Astrocyte (in vitro differentiated cells and primary cell): ENCODE results near the gene CHMP4B.

ENCODE experiments used
- CTCF ChIP-seq: IDR thresholded peaks from 2 replicates; pipeline ENCODE4 v1.5.1; 2011; ENCODE audit warnings: low read depth, mild to moderate bottlenecking, inconsistent platforms, low read length, moderate library complexity; ENCODE audit not compliant: insufficient read depth
- EZH2 ChIP-seq: IDR thresholded peaks from 2 replicates; pipeline ENCODE4 v1.6.1; 2012; ENCODE audit warnings: mild to moderate bottlenecking, low read length, inconsistent platforms; ENCODE audit not compliant: insufficient read depth

GRCh38 chr20:33902011-33902410, 90.9 kb downstream of the CHMP4B start:
- TF ChIP-seq CTCF (no peak), EZH2 (no peak)
